ENCODE results near the gene PRDM16.

DNA sequence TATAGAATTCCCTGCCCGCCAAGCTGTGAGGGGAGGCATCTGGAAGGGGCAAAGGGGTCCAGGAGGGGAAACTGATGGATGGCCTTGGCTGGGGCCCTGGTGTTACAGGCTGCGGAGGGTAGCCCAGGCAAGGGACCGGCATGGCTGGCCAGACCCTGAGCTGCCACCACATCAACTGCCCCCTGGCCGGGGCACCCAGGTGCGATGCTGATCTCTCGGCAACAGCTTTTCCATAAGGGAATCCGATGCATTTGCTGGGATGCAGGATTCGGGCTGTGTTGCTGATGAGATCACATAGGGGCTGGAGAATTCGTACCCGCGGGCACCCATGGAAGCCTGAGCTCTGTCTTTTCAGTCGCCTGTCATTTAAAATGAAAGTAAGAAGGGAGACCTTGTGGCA, 73.7 kb downstream of the PRDM16 start:
- TF ChIP-seq, protein P1, sequence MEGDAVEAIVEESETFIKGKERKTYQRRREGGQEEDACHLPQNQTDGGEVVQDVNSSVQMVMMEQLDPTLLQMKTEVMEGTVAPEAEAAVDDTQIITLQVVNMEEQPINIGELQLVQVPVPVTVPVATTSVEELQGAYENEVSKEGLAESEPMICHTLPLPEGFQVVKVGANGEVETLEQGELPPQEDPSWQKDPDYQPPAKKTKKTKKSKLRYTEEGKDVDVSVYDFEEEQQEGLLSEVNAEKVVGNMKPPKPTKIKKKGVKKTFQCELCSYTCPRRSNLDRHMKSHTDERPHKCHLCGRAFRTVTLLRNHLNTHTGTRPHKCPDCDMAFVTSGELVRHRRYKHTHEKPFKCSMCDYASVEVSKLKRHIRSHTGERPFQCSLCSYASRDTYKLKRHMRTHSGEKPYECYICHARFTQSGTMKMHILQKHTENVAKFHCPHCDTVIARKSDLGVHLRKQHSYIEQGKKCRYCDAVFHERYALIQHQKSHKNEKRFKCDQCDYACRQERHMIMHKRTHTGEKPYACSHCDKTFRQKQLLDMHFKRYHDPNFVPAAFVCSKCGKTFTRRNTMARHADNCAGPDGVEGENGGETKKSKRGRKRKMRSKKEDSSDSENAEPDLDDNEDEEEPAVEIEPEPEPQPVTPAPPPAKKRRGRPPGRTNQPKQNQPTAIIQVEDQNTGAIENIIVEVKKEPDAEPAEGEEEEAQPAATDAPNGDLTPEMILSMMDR (optimal IDR thresholded peaks at IDR 0.05 in 1 of 3, IDR thresholded peaks at IDR 0.05 in 1 of 3, conservative IDR thresholded peaks at IDR 0.05 in 1 of 3; ENCODE audit: extremely low read depth in 1 of 3, insufficient read depth in 2 of 3, low read length in 3 of 3): no peak
- no peak for TF ChIP-seq EZH2 (IDR thresholded peaks at IDR 0.05; ENCODE audit: low read length)
